OCI-LY7 (cell line): ENCODE results near the gene TCP11L2.
"Not testable (repeated sequence)": the region's sequence is repeated elsewhere in the genome, so short reads cannot be mapped to it uniquely, and the experiment has no call there.

ENCODE experiments used
- EZH2phosphoT487 ChIP-seq: fragments of 200-600 bp; sonication (generic); IDR thresholded peaks from 2 replicates; pipeline ENCODE4 v1.6.1; 2018; ENCODE audit warnings: low read depth, borderline replicate concordance, mild to moderate bottlenecking, mixed run types, antibody characterized with exemption, low read length, moderate library complexity, mixed read lengths
- TF ChIP-seq, protein P1 (sequence below): fragments of 200-600 bp; sonication (generic); conservative IDR thresholded peaks from 2 replicates; pipeline ENCODE4 v1.5.1; 2014; ENCODE audit warnings: mild to moderate bottlenecking, antibody characterized with exemption, low read length, moderate library complexity, mixed read lengths

GRCh38 chr12:106286576-106287162 is 15.9 kb upstream of the TCP11L2 start:
- TF ChIP-seq, protein P1, sequence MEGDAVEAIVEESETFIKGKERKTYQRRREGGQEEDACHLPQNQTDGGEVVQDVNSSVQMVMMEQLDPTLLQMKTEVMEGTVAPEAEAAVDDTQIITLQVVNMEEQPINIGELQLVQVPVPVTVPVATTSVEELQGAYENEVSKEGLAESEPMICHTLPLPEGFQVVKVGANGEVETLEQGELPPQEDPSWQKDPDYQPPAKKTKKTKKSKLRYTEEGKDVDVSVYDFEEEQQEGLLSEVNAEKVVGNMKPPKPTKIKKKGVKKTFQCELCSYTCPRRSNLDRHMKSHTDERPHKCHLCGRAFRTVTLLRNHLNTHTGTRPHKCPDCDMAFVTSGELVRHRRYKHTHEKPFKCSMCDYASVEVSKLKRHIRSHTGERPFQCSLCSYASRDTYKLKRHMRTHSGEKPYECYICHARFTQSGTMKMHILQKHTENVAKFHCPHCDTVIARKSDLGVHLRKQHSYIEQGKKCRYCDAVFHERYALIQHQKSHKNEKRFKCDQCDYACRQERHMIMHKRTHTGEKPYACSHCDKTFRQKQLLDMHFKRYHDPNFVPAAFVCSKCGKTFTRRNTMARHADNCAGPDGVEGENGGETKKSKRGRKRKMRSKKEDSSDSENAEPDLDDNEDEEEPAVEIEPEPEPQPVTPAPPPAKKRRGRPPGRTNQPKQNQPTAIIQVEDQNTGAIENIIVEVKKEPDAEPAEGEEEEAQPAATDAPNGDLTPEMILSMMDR = not testable (repeated sequence)
- TF ChIP-seq EZH2phosphoT487 = not testable (repeated sequence)
